ENCODE measurements around the gene XRCC5. TPM values are rescaled to one million over a fixed set of nuclear protein-coding genes. Genes with fewer than 3 reads are reported as not detected.
A peak's percentile ranks its signal among the peaks of the same experiment; 100 is the strongest.
"Not testable (repeated sequence)": the region's sequence is repeated elsewhere in the genome, so short reads cannot be mapped to it uniquely, and the experiment has no call there.

XRCC5 gene
- total RNA-seq (2014; rRNA removed; shearing (Covaris generic)) = 292 and 431 TPM in 2 replicates

- in situ Hi-C loops (cut with HindIII; ENCODE audit: low sequenced_read_pairs) = no loop called here
- DNase-seq (ENCODE audit: low spot score) = peak; percentile 92
Measured at GRCh38 chr2:216108967-216109921, at the start of gene XRCC5. XRCC5 (plus strand) TSS chr2:216109348; CDS start chr2:216109437, 89 bp downstream.

GRCh38 chr2:216064014-216064630 is 45.0 kb upstream of the XRCC5 start:
- DNase-seq (ENCODE audit: low spot score) = no peak
- in situ Hi-C loops (cut with HindIII; ENCODE audit: low sequenced_read_pairs) = no loop called here

GRCh38 chr2:216064665-216065064 is 44.5 kb upstream of the XRCC5 start:
- DNase-seq (ENCODE audit: low spot score) = no peak
- in situ Hi-C loops (cut with HindIII; ENCODE audit: low sequenced_read_pairs) = no loop called here

DNA sequence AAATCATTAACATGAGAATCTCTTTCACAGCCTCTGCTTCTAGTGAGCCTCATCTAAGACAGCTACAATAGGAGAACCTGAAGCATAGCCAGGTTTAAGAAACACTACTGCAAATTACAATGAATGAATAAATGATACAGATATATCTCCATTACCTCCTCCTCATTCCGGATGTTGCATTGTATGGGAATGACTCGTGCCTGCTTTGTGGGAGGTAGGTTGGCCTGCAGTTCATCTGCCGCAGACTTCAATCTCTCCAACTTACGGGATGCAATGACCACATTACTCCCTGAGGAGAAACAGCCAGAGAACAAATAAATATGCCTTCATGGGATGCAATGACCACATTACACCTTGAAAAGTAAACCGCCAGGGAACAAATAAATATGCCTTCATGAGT is 42.9 kb upstream of the XRCC5 start:
- in situ Hi-C loops (cut with HindIII; ENCODE audit: low sequenced_read_pairs) = no loop called here
- no peak for DNase-seq (ENCODE audit: low spot score)

DNA sequence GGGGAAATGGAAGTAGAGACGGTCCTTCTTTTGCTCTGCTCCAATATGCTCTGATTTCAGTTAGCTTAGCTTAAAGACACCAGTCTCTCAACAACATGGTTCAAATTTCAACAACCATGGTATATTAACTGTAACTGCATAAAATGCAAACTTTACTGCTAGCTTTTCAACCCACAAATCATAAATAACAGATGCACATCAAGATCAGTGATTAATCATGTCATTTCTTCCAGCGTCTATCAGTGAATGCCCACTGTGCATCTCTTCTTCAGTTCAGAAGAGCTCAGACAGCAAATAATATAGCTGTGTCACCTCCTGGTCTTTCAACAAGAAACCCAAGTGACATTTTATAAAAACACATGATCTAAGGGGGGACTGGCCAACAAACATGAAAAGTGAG is 40.1 kb upstream of the XRCC5 start:
- no peak for DNase-seq (ENCODE audit: low spot score)
- in situ Hi-C loops (cut with HindIII; ENCODE audit: low sequenced_read_pairs) = no loop called here

- in situ Hi-C loops (cut with HindIII; ENCODE audit: low sequenced_read_pairs) = no loop called here
- DNase-seq (ENCODE audit: low spot score) = no peak
Measured at GRCh38 chr2:216070195-216070594, 39.0 kb upstream of the XRCC5 start.

DNA sequence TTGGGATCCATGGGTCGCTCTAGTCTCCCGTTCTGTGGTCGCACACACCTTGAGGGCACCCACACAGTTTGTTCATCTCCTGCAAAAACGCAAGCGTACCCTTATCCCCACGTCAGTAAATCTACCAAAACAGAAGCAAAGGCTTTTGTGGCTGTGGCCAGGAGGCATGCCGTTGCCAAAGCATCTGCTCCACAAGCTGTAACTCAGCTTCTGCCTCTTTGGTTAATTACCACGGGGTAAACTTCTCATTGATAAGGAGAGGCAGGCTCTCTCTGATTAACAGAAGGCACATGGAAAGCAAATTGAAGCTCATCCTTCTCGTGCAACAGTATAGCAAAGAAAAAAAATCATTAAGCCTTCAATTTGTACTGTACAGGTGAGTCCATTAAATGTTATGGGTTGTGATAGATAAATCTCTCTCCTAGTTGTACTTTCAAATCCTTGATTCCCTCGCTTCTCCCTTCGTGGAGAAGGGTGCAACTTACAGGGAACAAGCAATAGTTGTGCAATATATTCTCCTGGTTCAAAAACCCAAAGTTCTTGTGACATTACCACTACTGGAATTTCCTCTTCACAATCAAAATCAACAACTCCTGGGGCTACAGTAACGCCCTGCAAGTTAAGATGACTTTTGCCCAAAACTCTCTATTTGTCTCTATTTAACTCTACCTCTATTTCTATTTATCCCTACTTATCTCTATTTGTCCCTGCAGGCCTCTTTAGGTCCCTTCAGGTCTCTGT is 37.9 kb upstream of the XRCC5 start:
- in situ Hi-C loops (cut with HindIII; ENCODE audit: low sequenced_read_pairs) = no loop called here
- DNase-seq (ENCODE audit: low spot score) = no peak

DNA sequence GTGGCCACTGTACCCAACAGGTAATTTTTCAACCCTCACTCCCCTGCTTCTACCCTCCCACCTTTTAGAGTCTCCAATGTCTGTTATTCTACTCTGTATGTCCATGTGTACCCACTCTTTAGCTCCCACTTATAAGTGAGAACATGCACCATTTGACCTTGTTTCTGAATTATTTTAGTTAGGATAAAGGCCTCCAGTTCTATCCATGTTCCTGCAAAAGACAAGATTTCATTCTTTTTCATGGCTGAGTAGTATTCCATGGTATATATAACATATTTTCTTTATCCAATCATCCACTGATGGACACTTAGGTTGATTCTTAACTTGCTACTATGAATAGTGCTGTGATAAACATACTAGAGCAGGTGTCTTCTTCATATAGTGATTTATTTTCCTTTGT is 36.7 kb upstream of the XRCC5 start:
- in situ Hi-C loops (cut with HindIII; ENCODE audit: low sequenced_read_pairs) = no loop called here
- DNase-seq (ENCODE audit: low spot score) = no peak

DNA sequence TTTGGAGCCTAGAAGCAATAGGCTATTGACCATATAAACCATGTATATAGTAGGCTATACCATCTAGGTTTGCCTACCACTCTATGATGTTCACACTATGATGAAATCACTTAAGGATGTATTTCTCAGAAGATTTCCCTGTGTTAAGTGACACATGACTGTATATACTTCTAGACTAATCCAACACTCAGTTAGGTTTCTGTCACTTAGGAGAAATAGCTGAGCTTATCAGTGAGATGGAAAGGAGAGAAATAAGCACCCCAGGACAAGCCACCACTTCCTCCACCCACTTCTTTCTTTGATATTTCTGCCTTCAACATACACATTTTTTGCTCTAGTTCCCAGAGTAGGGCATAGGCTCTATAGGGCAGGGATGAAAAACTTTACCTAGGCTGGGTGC is 35.4 kb upstream of the XRCC5 start:
- no peak for DNase-seq (ENCODE audit: low spot score)
- in situ Hi-C loops (cut with HindIII; ENCODE audit: low sequenced_read_pairs) = no loop called here

- in situ Hi-C loops (cut with HindIII; ENCODE audit: low sequenced_read_pairs) = no loop called here
- DNase-seq (ENCODE audit: low spot score) = no peak
Measured at GRCh38 chr2:216074380-216074779, 34.8 kb upstream of the XRCC5 start.

- in situ Hi-C loops (cut with HindIII; ENCODE audit: low sequenced_read_pairs) = no loop called here
- no peak for DNase-seq (ENCODE audit: low spot score)
Measured at GRCh38 chr2:216074794-216075193, 34.4 kb upstream of the XRCC5 start.

GRCh38 chr2:216075510-216076485 is 33.4 kb upstream of the XRCC5 start:
- in situ Hi-C loops (cut with HindIII; ENCODE audit: low sequenced_read_pairs) = no loop called here

DNA sequence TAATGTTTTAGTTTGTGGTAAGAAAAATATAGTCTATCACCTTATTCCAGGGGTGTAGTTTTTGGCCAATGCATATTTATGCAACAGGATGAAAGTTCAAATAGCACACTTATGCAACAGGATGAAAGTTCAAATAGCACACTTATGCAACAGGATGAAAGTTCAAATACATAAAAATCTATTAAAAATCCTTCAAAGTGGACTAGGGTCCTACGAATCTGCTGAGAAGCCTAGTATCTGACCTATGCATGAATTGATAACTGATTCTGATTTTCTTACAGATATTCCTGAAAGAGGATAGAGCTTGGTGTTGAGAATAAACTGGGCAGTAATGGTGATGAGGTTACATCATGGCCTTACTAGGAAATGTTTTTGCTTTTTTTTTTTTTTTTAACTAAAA is 30.4 kb upstream of the XRCC5 start:
- DNase-seq (ENCODE audit: low spot score) = no peak
- in situ Hi-C loops (cut with HindIII; ENCODE audit: low sequenced_read_pairs) = no loop called here

More at GRCh38 chr2:216075510-216076485, 33.4 kb upstream of the XRCC5 start:
- DNase-seq (ENCODE audit: low spot score) = no peak

- in situ Hi-C loops (cut with HindIII; ENCODE audit: low sequenced_read_pairs); DNase-seq (ENCODE audit: low spot score): not testable (repeated sequence)
Measured at GRCh38 chr2:216080048-216080447, 29.1 kb upstream of the XRCC5 start.

DNA sequence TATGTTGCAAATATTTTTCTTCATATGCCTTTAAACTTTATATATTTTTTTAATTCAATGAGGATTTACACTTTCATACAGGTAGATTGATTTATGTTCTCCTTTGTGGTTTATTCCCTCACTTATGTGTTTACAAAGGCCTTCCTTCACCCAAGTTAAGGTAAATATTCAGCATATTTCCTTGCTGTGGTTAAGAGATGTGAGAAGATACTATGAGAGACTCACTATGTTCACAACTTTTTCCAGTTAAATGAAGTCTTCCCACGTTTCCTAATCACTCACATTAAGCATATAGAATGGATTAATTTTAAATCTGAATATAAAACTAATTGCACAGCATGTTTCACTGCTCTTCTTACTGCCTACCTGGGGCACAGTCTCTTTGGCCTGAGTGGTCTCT is 28.1 kb upstream of the XRCC5 start:
- DNase-seq (ENCODE audit: low spot score) = no peak
- in situ Hi-C loops (cut with HindIII; ENCODE audit: low sequenced_read_pairs) = no loop called here

- in situ Hi-C loops (cut with HindIII; ENCODE audit: low sequenced_read_pairs) = no loop called here
- DNase-seq (ENCODE audit: low spot score) = peak; percentile 91
Measured at GRCh38 chr2:216081487-216082116, 27.5 kb upstream of the XRCC5 start, which contains the start of the genes PECR and TMEM169. PECR (minus strand) TSS chr2:216081809; CDS start chr2:216081741, 68 bp downstream. TMEM169 (plus strand) TSS chr2:216081919; CDS start chr2:216095964, 14,045 bp downstream.

DNA sequence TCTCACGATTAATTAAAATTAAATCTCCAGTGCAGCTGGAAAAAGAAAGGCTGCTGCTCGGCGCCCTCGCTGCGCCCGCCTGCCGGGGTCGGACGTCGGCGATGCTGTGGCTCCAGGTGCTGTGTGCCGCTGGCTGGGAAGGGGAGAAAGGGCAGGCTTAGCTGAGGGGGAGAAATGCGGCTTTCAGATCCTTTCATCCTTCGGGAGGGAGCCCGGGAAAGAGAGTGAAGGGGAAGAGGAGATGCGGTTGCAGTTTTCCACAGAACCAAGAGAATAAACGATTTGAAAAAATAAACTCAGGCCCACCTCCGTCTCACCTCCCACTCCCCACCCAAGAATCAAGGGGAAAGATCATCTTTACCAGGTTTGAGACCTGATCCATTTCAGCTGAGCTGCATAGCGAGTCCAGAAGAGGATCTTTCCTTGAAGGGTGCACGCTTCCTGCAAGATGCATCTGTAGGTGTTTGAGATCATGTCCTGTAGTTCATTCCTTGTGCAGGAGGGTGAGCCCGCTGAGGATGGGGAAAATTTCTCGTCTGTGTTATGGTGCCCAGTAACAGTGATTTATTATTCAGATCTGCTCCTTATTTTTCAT is 26.9 kb upstream of the XRCC5 start:
- peak; percentile 60 for DNase-seq (ENCODE audit: low spot score)
- in situ Hi-C loops (cut with HindIII; ENCODE audit: low sequenced_read_pairs) = no loop called here

GRCh38 chr2:216082805-216083204 is 26.3 kb upstream of the XRCC5 start:
- in situ Hi-C loops (cut with HindIII; ENCODE audit: low sequenced_read_pairs) = no loop called here
- DNase-seq (ENCODE audit: low spot score) = peak; percentile 75

Data from G401 (cell line).